Heart left ventricle (tissue), 13 donors: ENCODE data around the gene MSI2.

Source experiments
- CTCF ChIP-seq, 12 donors: fragments of 200-600 bp; sonication (generic) in 4 of 12; IDR thresholded peaks; one replicate each; pipeline versions ENCODE4 v1.5.0 to v1.8.0; 2018 to 2022; ENCODE audit warnings: antibody characterized with exemption in 12 of 12, mild to moderate bottlenecking in 5 of 12
- POLR2A ChIP-seq, 2 donors: fragments of 450-650 bp; IDR thresholded peaks; one replicate each; pipeline ENCODE4 v1.6.1; 2017; ENCODE audit warnings: antibody characterized with exemption in 2 of 2, mild to moderate bottlenecking in 2 of 2, moderate library complexity in 2 of 2
- donor health status: ischemic (EF 13 %, LVEDD 7.1; RV severe dilation, severe dysfunction).
- donor health status: DM: no; HTN: yes; CAD: no.
- donor health status: DM: no; HTN: no; CAD: no.
- donor health status: ischemic (EF 25% LVEDD 6.9; RV normal size, moderate dysfunction).
- donor health status: ischemic (EF 25% LVEDD 5.7; RV mildly dilated, moderate dysfunction).
- donor health status: ischemic (EF 35%, LVEDD 5.7; RV mildly dilated, moderate dysfunction).
- donor health status: nonischemic (EF 11% LVEDD 7.7; RV severe dilation, severe dysfunction).
- donor health status: DM: yes; HTN: yes; CAD: no.
- donor health status: PGD.
- donor health status: ischemic (EF 29% LVEDD 5.4; RV normal size, mild dysfunction).
- donor health status: nonischemic (EF 23%, LVEDD 6.1; RV moderate dilation, normal function).

- TF ChIP-seq POLR2A (IDR thresholded peaks at IDR 0.05) = peak in 1 of 2 donors; percentile 21
- TF ChIP-seq CTCF (IDR thresholded peaks at IDR 0.05) = peak in 2 of 12 donors; percentile 3 to 8
Observed at GRCh38 chr17:57255776-57256681, at the start of gene MSI2.
